ENCODE results near the gene TMEM141. TPM values are rescaled to one million over a fixed set of nuclear protein-coding genes. Genes with fewer than 3 reads are reported as not detected.
"Not testable (repeated sequence)": the region's sequence is repeated elsewhere in the genome, so short reads cannot be mapped to it uniquely, and the experiment has no call there.

Gene TMEM141
- total RNA-seq, 1 donor from 2014 or later = 57.8 TPM

GRCh38 chr9:136838314-136839228, 47.4 kb downstream of the TMEM141 start:
- TF ChIP-seq CTCF (IDR thresholded peaks at IDR 0.05; ENCODE audit: unreplicated experiment) = no peak
- H3K4me1 Mint-ChIP-seq (ENCODE audit: low read depth) = peaks cover 11% of the 10 kb centered on the region
- no peaks in the 10 kb centered on the region for H3K27me3 Mint-ChIP-seq
- no peak overlapping the region for H3K4me3 Mint-ChIP-seq (ENCODE audit: low read depth)
- no peaks in the 10 kb centered on the region for H3K9me3 Mint-ChIP-seq (ENCODE audit: low read depth)
- peaks cover 6% of the 10 kb centered on the region for H3K36me3 Mint-ChIP-seq (ENCODE audit: insufficient read depth)
- no peak overlapping the region for H3K27ac Mint-ChIP-seq
- DNase-seq (ENCODE audit: low spot score, unreplicated experiment) = no peak

GRCh38 chr9:136839229-136840139, 48.3 kb downstream of the TMEM141 start:
- Mint-ChIP-seq H3K36me3 (ENCODE audit: insufficient read depth) (peaks cover 3% of the 10 kb centered on the region), H3K4me3 (ENCODE audit: low read depth) (peak overlapping the region; percentile 47), H3K9me3 (ENCODE audit: low read depth) (no peaks in the 10 kb centered on the region), H3K27ac (no peak overlapping the region), H3K4me1 (ENCODE audit: low read depth) (peaks cover 11% of the 10 kb centered on the region), H3K27me3 (no peaks in the 10 kb centered on the region)
- no peak for DNase-seq (ENCODE audit: low spot score, unreplicated experiment)
- no peak for TF ChIP-seq CTCF (IDR thresholded peaks at IDR 0.05; ENCODE audit: unreplicated experiment)

- H3K4me3 Mint-ChIP-seq (ENCODE audit: low read depth) = peak overlapping the region; percentile 47
These were observed 49.2 kb downstream of the TMEM141 start for GRCh38 chr9:136840140-136840876.

GRCh38 chr9:136840877-136841645, 49.9 kb downstream of the TMEM141 start:
- H3K27ac Mint-ChIP-seq = peak overlapping the region; percentile 92
- peak overlapping the region; percentile 38 for H3K4me3 Mint-ChIP-seq (ENCODE audit: low read depth)

More at GRCh38 chr9:136840140-136840876, 49.2 kb downstream of the TMEM141 start:
- H3K27ac Mint-ChIP-seq = peak overlapping the region; percentile 91
- H3K27me3 Mint-ChIP-seq = no peaks in the 10 kb centered on the region
- H3K9me3 Mint-ChIP-seq (ENCODE audit: low read depth) = no peaks in the 10 kb centered on the region
- H3K4me1 Mint-ChIP-seq (ENCODE audit: low read depth) = peaks cover 11% of the 10 kb centered on the region
- peaks cover 3% of the 10 kb centered on the region for H3K36me3 Mint-ChIP-seq (ENCODE audit: insufficient read depth)
- DNase-seq (ENCODE audit: low spot score, unreplicated experiment) = no peak
- TF ChIP-seq CTCF (IDR thresholded peaks at IDR 0.05; ENCODE audit: unreplicated experiment) = no peak

GRCh38 chr9:136841646-136842379, 50.7 kb downstream of the TMEM141 start:
- H3K4me1 Mint-ChIP-seq (ENCODE audit: low read depth) = peaks cover 11% of the 10 kb centered on the region
- not testable (repeated sequence) for H3K9me3 Mint-ChIP-seq (ENCODE audit: low read depth); H3K36me3 Mint-ChIP-seq (ENCODE audit: insufficient read depth); DNase-seq (ENCODE audit: low spot score, unreplicated experiment); H3K27me3 Mint-ChIP-seq; H3K4me3 Mint-ChIP-seq (ENCODE audit: low read depth)
- peak overlapping the region; percentile 16 for H3K27ac Mint-ChIP-seq

More at GRCh38 chr9:136840877-136841645, 49.9 kb downstream of the TMEM141 start:
- H3K9me3 Mint-ChIP-seq (ENCODE audit: low read depth) = no peaks in the 10 kb centered on the region
- H3K36me3 Mint-ChIP-seq (ENCODE audit: insufficient read depth) = peaks cover 3% of the 10 kb centered on the region
- DNase-seq (ENCODE audit: low spot score, unreplicated experiment) = no peak
- peaks cover 11% of the 10 kb centered on the region for H3K4me1 Mint-ChIP-seq (ENCODE audit: low read depth)
- TF ChIP-seq CTCF (IDR thresholded peaks at IDR 0.05; ENCODE audit: unreplicated experiment) = no peak
- H3K27me3 Mint-ChIP-seq = no peaks in the 10 kb centered on the region
